OCI-LY1 (cell line): ENCODE measurements around the gene PDGFD.

Experiments
- H2AFZ ChIP-seq: fragments of 200-600 bp; sonication (generic), shearing (Covaris generic); 2 replicates; pipeline ENCODE4 v1.6.0; 2014; ENCODE audit warnings: antibody characterized with exemption, mild to moderate bottlenecking, low read length
- H3F3A ChIP-seq: fragments of 200-600 bp; sonication (generic), shearing (Covaris generic); 2 replicates; pipeline ENCODE4 v1.6.0; 2014; ENCODE audit warnings: mild to moderate bottlenecking, antibody characterized with exemption, low read length, moderate library complexity; ENCODE audit not compliant: insufficient read depth
- H3K27ac ChIP-seq: fragments of 200-600 bp; sonication (generic); 2 replicates; pipeline ENCODE4 v1.5.1; 2014; ENCODE audit warnings: low read length, mixed run types, mild to moderate bottlenecking, low read depth; ENCODE audit not compliant: poor library complexity, severe bottlenecking
- H3K27me3 ChIP-seq: fragments of 200-600 bp; sonication (generic); 2 replicates; pipeline ENCODE4 v1.6.0; 2014; ENCODE audit warnings: antibody characterized with exemption, mild to moderate bottlenecking, low read length, moderate library complexity; ENCODE audit not compliant: insufficient read depth
- H3K36me3 ChIP-seq: fragments of 200-600 bp; sonication (generic); 2 replicates; pipeline ENCODE4 v1.6.1; 2014; ENCODE audit warnings: mild to moderate bottlenecking, antibody characterized with exemption, low read length, moderate library complexity, mixed read lengths; ENCODE audit not compliant: insufficient read depth
- H3K4me1 ChIP-seq: fragments of 200-600 bp; sonication (generic); 2 replicates; pipeline ENCODE4 v1.5.1; 2014; ENCODE audit warnings: mild to moderate bottlenecking, low read length, moderate library complexity; ENCODE audit not compliant: insufficient read depth, severe bottlenecking
- H3K4me2 ChIP-seq: fragments of 200-600 bp; sonication (generic), shearing (Covaris generic); 2 replicates; pipeline ENCODE4 v1.6.1; 2014; ENCODE audit warnings: low read length
- H3K4me3 ChIP-seq: fragments of 200-600 bp; sonication (generic); 2 replicates; pipeline ENCODE4 v1.5.1; 2014; ENCODE audit warnings: low read length, low read depth, mild to moderate bottlenecking, mixed read lengths; ENCODE audit not compliant: poor library complexity, severe bottlenecking
- H3K79me2 ChIP-seq: fragments of 200-600 bp; shearing (Covaris generic); 2 replicates; pipeline ENCODE4 v1.6.1; 2016; ENCODE audit warnings: mixed run types, low read length, mixed read lengths; ENCODE audit not compliant: insufficient read depth
- H3K9ac ChIP-seq: fragments of 200-600 bp; sonication (generic), shearing (Covaris generic); 2 replicates; pipeline ENCODE4 v1.6.1; 2014; ENCODE audit warnings: mild to moderate bottlenecking, low read length, mixed read lengths
- H3K9me2 ChIP-seq: fragments of 200-600 bp; sonication (generic), shearing (Covaris generic); 2 replicates; pipeline ENCODE4 v1.6.1; 2014; ENCODE audit warnings: low read depth, mild to moderate bottlenecking, low read length, mixed read lengths
- H3K9me3 ChIP-seq: fragments of 200-600 bp; shearing (Covaris generic); 2 replicates; pipeline ENCODE4 v1.6.1; 2014; ENCODE audit warnings: low read length, mixed read lengths
- H4K20me1 ChIP-seq: fragments of 200-600 bp; sonication (generic), shearing (Covaris generic); 2 replicates; pipeline ENCODE4 v1.6.0; 2016; ENCODE audit warnings: mild to moderate bottlenecking, low read length; ENCODE audit not compliant: insufficient read depth
- EZH2 ChIP-seq: fragments of 200-600 bp; sonication (generic), shearing (Covaris generic); IDR thresholded peaks from 2 replicates; pipeline ENCODE4 v1.8.0; 2017; ENCODE audit warnings: borderline replicate concordance, mixed run types, mild to moderate bottlenecking, antibody characterized with exemption, low read length, moderate library complexity, mixed read lengths
- TF ChIP-seq, protein P1 (sequence below): fragments of 200-600 bp; sonication (generic), shearing (Covaris generic); IDR thresholded peaks from 2 replicates; pipeline ENCODE4 v1.5.1; 2017; ENCODE audit warnings: mild to moderate bottlenecking, antibody characterized with exemption, low read length, moderate library complexity, mixed read lengths

Gene PDGFD

GRCh38 chr11:103927535-103927934, 236.4 kb downstream of the PDGFD start:
- H3K4me3 ChIP-seq = no peak overlapping the region
- H4K20me1 ChIP-seq = no peaks in the 10 kb centered on the region
- H3K36me3 ChIP-seq = no peaks in the 10 kb centered on the region
- H3K27ac ChIP-seq = no peak overlapping the region
- H3K27me3 ChIP-seq = no peaks in the 10 kb centered on the region
- H3K4me2 ChIP-seq = no peak overlapping the region
- no peaks in the 10 kb centered on the region for H3K9me2 ChIP-seq
- no peaks in the 10 kb centered on the region for H3K79me2 ChIP-seq
- no peaks in the 10 kb centered on the region for H3F3A ChIP-seq
- no peaks in the 10 kb centered on the region for H3K9me3 ChIP-seq
- no peak overlapping the region for H2AFZ ChIP-seq
- no peak overlapping the region for H3K9ac ChIP-seq
- peaks cover 39% of the 10 kb centered on the region for H3K4me1 ChIP-seq
- TF ChIP-seq, protein P1, sequence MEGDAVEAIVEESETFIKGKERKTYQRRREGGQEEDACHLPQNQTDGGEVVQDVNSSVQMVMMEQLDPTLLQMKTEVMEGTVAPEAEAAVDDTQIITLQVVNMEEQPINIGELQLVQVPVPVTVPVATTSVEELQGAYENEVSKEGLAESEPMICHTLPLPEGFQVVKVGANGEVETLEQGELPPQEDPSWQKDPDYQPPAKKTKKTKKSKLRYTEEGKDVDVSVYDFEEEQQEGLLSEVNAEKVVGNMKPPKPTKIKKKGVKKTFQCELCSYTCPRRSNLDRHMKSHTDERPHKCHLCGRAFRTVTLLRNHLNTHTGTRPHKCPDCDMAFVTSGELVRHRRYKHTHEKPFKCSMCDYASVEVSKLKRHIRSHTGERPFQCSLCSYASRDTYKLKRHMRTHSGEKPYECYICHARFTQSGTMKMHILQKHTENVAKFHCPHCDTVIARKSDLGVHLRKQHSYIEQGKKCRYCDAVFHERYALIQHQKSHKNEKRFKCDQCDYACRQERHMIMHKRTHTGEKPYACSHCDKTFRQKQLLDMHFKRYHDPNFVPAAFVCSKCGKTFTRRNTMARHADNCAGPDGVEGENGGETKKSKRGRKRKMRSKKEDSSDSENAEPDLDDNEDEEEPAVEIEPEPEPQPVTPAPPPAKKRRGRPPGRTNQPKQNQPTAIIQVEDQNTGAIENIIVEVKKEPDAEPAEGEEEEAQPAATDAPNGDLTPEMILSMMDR = peak; percentile 75
- no peak for TF ChIP-seq EZH2

- Histone ChIP-seq H2AFZ (no peak overlapping the region), H3K4me2 (no peak overlapping the region), H3K79me2 (no peaks in the 10 kb centered on the region), H3K9me3 (no peaks in the 10 kb centered on the region), H3K4me1 (peaks cover 39% of the 10 kb centered on the region), H3K9ac (no peak overlapping the region), H3K27ac (no peak overlapping the region), H3K27me3 (no peaks in the 10 kb centered on the region), H3F3A (no peaks in the 10 kb centered on the region), H3K4me3 (no peak overlapping the region), H4K20me1 (no peaks in the 10 kb centered on the region), H3K36me3 (no peaks in the 10 kb centered on the region), H3K9me2 (no peaks in the 10 kb centered on the region)
- TF ChIP-seq EZH2 = no peak
- TF ChIP-seq, protein P1 = no peak
These were observed 237.0 kb downstream of the PDGFD start for GRCh38 chr11:103926990-103927389.

GRCh38 chr11:103924166-103925013, 239.6 kb downstream of the PDGFD start:
- Histone ChIP-seq H3K9me2 (no peaks in the 10 kb centered on the region), H2AFZ (no peak overlapping the region), H3K4me1 (peaks cover 34% of the 10 kb centered on the region), H3K4me2 (no peak overlapping the region), H3F3A (no peaks in the 10 kb centered on the region), H3K27me3 (no peaks in the 10 kb centered on the region), H3K9ac (no peak overlapping the region), H3K9me3 (no peaks in the 10 kb centered on the region), H3K79me2 (no peaks in the 10 kb centered on the region), H3K4me3 (no peak overlapping the region), H3K27ac (no peak overlapping the region), H3K36me3 (no peaks in the 10 kb centered on the region), H4K20me1 (no peaks in the 10 kb centered on the region)
- TF ChIP-seq, protein P1 = no peak
- TF ChIP-seq EZH2 = no peak
